Measurements from ENCODE around the gene ADAMTSL5. TPM values are rescaled to one million over a fixed set of nuclear protein-coding genes. Genes with fewer than 3 reads are reported as not detected.
A peak's percentile ranks its signal among the peaks of the same experiment; 100 is the strongest.

The ADAMTSL5 gene
- total and polyA plus RNA-seq, 9 of the 15 experiments (the other 6 are each of a cell fraction or from before 2014, with no cell fraction given): 1.0 to 11.6 (median 4.1) TPM

DNA sequence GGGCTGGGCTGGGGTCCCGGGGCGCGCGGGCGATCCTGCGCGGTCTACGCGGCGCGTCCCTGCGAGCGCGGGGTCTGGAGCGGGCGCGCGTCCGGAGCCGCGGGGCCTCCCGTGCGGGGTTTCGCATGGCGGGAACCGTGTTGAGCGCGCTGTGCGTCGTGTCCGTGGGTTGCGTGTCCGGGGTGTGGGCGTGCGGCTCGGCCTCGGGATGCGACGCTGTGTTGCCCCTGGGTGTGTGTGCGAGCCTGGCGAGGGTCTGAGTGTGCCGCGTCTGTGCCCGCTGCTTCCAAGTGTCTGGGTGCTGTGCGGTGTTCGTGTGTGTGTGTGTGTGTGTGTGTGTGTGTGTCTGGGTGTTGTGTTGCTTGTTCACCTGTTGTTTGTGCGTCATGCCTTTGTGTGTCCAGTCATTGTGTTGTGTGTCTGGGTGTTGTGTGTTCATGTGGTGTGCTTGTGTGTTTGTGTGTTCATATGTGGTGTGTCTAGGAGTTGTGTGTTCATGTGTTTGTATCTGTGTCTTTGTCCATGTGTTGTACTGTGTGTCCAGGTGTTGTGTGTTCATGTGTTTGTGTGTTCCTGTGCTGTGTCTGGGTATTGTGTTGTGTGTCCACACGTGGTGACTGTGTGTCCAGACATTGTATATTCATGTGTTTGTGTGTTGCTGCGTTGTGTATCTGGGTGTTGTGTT lies 11.6 kb upstream of the ADAMTSL5 start (continued):
- TF ChIP-seq TFAM (CRISPR knock-in tag; conservative IDR thresholded peaks at IDR 0.05): no peak
- TF ChIP-seq MYNN (IDR thresholded peaks at IDR 0.05): no peak
- TF ChIP-seq MYNN (CRISPR knock-in tag; IDR thresholded peaks at IDR 0.05): no peak
- peak in 1 of 2 experiments; percentile 80; a peak in 1 of 4 replicates for TF ChIP-seq ARNT (IDR thresholded peaks at IDR 0.05)
- TF ChIP-seq, protein P1, sequence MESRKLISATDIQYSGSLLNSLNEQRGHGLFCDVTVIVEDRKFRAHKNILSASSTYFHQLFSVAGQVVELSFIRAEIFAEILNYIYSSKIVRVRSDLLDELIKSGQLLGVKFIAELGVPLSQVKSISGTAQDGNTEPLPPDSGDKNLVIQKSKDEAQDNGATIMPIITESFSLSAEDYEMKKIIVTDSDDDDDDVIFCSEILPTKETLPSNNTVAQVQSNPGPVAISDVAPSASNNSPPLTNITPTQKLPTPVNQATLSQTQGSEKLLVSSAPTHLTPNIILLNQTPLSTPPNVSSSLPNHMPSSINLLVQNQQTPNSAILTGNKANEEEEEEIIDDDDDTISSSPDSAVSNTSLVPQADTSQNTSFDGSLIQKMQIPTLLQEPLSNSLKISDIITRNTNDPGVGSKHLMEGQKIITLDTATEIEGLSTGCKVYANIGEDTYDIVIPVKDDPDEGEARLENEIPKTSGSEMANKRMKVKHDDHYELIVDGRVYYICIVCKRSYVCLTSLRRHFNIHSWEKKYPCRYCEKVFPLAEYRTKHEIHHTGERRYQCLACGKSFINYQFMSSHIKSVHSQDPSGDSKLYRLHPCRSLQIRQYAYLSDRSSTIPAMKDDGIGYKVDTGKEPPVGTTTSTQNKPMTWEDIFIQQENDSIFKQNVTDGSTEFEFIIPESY (CRISPR knock-in tag; IDR thresholded peaks at IDR 0.05): peak; percentile 43; the same call in 1 of the 2 replicates
- TF ChIP-seq BDP1 (IDR thresholded peaks at IDR 0.05; ENCODE audit: insufficient read depth, insufficient read length): no peak
- TF ChIP-seq TRIM24 (IDR thresholded peaks at IDR 0.05): peak; percentile 45 to 57; a peak in 2 of 4 replicates
- no peak for TF ChIP-seq FUS (optimal IDR thresholded peaks at IDR 0.05; ENCODE audit: low read depth, low read length)
- TF ChIP-seq GTF2F1 (IDR thresholded peaks at IDR 0.05; ENCODE audit: low read depth, low read length): no peak
- TF ChIP-seq ZNF239 (CRISPR knock-in tag; IDR thresholded peaks at IDR 0.05): no peak
- TF ChIP-seq, protein P2, sequence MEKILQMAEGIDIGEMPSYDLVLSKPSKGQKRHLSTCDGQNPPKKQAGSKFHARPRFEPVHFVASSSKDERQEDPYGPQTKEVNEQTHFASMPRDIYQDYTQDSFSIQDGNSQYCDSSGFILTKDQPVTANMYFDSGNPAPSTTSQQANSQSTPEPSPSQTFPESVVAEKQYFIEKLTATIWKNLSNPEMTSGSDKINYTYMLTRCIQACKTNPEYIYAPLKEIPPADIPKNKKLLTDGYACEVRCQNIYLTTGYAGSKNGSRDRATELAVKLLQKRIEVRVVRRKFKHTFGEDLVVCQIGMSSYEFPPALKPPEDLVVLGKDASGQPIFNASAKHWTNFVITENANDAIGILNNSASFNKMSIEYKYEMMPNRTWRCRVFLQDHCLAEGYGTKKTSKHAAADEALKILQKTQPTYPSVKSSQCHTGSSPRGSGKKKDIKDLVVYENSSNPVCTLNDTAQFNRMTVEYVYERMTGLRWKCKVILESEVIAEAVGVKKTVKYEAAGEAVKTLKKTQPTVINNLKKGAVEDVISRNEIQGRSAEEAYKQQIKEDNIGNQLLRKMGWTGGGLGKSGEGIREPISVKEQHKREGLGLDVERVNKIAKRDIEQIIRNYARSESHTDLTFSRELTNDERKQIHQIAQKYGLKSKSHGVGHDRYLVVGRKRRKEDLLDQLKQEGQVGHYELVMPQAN (IDR thresholded peaks at IDR 0.05; ENCODE audit: borderline replicate concordance): peak; percentile 63
- no peak for TF ChIP-seq EP400 (IDR thresholded peaks at IDR 0.05)
- TF ChIP-seq CSDE1 (IDR thresholded peaks at IDR 0.05): peak; percentile 41 to 66; a peak in 1 of 4 replicates
- TF ChIP-seq, protein P3, sequence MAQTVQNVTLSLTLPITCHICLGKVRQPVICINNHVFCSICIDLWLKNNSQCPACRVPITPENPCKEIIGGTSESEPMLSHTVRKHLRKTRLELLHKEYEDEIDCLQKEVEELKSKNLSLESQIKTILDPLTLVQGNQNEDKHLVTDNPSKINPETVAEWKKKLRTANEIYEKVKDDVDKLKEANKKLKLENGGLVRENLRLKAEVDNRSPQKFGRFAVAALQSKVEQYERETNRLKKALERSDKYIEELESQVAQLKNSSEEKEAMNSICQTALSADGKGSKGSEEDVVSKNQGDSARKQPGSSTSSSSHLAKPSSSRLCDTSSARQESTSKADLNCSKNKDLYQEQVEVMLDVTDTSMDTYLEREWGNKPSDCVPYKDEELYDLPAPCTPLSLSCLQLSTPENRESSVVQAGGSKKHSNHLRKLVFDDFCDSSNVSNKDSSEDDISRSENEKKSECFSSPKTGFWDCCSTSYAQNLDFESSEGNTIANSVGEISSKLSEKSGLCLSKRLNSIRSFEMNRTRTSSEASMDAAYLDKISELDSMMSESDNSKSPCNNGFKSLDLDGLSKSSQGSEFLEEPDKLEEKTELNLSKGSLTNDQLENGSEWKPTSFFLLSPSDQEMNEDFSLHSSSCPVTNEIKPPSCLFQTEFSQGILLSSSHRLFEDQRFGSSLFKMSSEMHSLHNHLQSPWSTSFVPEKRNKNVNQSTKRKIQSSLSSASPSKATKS (CRISPR knock-in tag; IDR thresholded peaks at IDR 0.05): no peak
- peak; percentile 87; the same call in 1 of the 2 replicates for TF ChIP-seq EZH2 (IDR thresholded peaks at IDR 0.05; ENCODE audit: borderline replicate concordance, low read depth, low read length)
- peak; percentile 88 for TF ChIP-seq THRAP3 (IDR thresholded peaks at IDR 0.05; ENCODE audit: borderline replicate concordance)
- TF ChIP-seq TOE1 (IDR thresholded peaks at IDR 0.05; ENCODE audit: borderline replicate concordance): no peak; the same call in 1 of the 2 replicates
- no peak for TF ChIP-seq TOE1 (CRISPR knock-in tag; IDR thresholded peaks at IDR 0.05; ENCODE audit: borderline replicate concordance, low read depth)
- TF ChIP-seq MCM5 (IDR thresholded peaks at IDR 0.05; ENCODE audit: low read depth): no peak
- TF ChIP-seq BCOR (IDR thresholded peaks at IDR 0.05): peak; percentile 81
- no peak for TF ChIP-seq PTBP1 (IDR thresholded peaks at IDR 0.05; ENCODE audit: low read depth, low read length)
- 0 out of 2 replicates have a peak, but pooled peaks have one; percentile 23 for TF ChIP-seq NBN (IDR thresholded peaks at IDR 0.05; ENCODE audit: low read depth)
- TF ChIP-seq MYBL2 (IDR thresholded peaks at IDR 0.05; ENCODE audit: low read depth): peak; percentile 33; the same call in 1 of the 2 replicates
- TF ChIP-seq MYBL2 (CRISPR knock-in tag; IDR thresholded peaks at IDR 0.05; ENCODE audit: borderline replicate concordance): no peak
